A549 (cell line): ENCODE results near the gene COQ7. TPM values are rescaled to one million over a fixed set of nuclear protein-coding genes. Genes with fewer than 3 reads are reported as not detected.
A peak's percentile ranks its signal among the peaks of the same experiment; 100 is the strongest.

Source experiments
- ATAC-seq, 2 experiments: fragments of 200-7000 bp in 1 of 2; fragments of >200 bp in 1 of 2; cut with Nextera tagmentation in 1 of 2; cut with Tn5 transposase in 1 of 2; 3 replicates each; pipeline versions ENCODE4 v1.8.0 to v1.9.1; 2018 to 2020; ENCODE audit warnings: mild to moderate bottlenecking in 1 of 2, moderate library complexity in 1 of 2
- CTCF ChIA-PET: fragments of 300-600 bp; sonication (Branson Sonifier 250); formaldehyde crosslinking; extraction: SDS; loops from one replicate; lab custom pipeline; 2021; ENCODE audit warnings: antibody characterized with exemption, inconsistent platforms; lab: Yijun Ruan, JAX
- POLR2A ChIA-PET: fragments of 350-600 bp; formaldehyde crosslinking; extraction: SDS; loops from one replicate; lab custom pipeline; 2021; ENCODE audit warnings: antibody characterized with exemption, inconsistent platforms; lab: Yijun Ruan, JAX
- DNase-seq, 2 experiments: peaks; one replicate each; pipeline versions ENCODE4 v3.0.0 to v3.0.0-alpha.2; 2011 to 2016; ENCODE audit warnings: low read depth in 1 of 2, low spot score in 1 of 2
- FAIRE-seq: peaks from 2 replicates; lab custom pipeline; 2011; peaks lifted over from hg19 to GRCh38; lab: Jason Lieb, UNC
- H3K27ac ChIP-seq, 2 experiments: fragments of >200 bp; sonication (Bioruptor Twin); formaldehyde crosslinking; 3 replicates each; pipeline ENCODE4 v1.5.1; 2016 to 2017
- H3K4me1 ChIP-seq: fragments of >200 bp; sonication (Bioruptor Twin); formaldehyde crosslinking; 3 replicates; pipeline ENCODE4 v1.6.1; 2016
- H3K4me2 ChIP-seq: fragments of >200 bp; sonication (Bioruptor Twin); formaldehyde crosslinking; 3 replicates; pipeline ENCODE4 v1.6.1; 2016
- H3K4me3 ChIP-seq: fragments of >200 bp; sonication (Bioruptor Twin); formaldehyde crosslinking; 3 replicates; pipeline ENCODE4 v1.5.1; 2016
- H3K9me3 ChIP-seq: fragments of >200 bp; sonication (Bioruptor Twin); formaldehyde crosslinking; 3 replicates; pipeline ENCODE4 v1.6.1; 2016
- CEBPB ChIP-seq, 2 experiments: fragments of >200 bp in 1 of 2; sonication (Bioruptor Twin) in 1 of 2; formaldehyde crosslinking in 1 of 2; IDR thresholded peaks; 2 replicates each; pipeline ENCODE4 v1.6.1; 2012 to 2016
- CHD4 ChIP-seq: fragments of 200-600 bp; sonication (generic); IDR thresholded peaks from 2 replicates; pipeline ENCODE4 v1.6.1; 2016; ENCODE audit warnings: antibody characterized with exemption, mild to moderate bottlenecking, borderline replicate concordance
- FOSL2 ChIP-seq, 2 experiments: fragments of 450-650 bp in 1 of 2; fragments of >200 bp in 1 of 2; sonication (Bioruptor Twin) in 1 of 2; formaldehyde crosslinking; IDR thresholded peaks; 2 replicates each; pipeline versions ENCODE4 v1.5.0 to v1.6.1; 2016 to 2020; ENCODE audit warnings: mild to moderate bottlenecking in 1 of 2, moderate library complexity in 1 of 2
- FOXS1 ChIP-seq: fragments of 250-450 bp; sonication (Bioruptor Pico); IDR thresholded peaks from 2 replicates; pipeline ENCODE4 v1.5.0; 2020; ENCODE audit warnings: mild to moderate bottlenecking, moderate library complexity
- GATA3 ChIP-seq: IDR thresholded peaks from 2 replicates; pipeline ENCODE4 v1.6.1; 2012; ENCODE audit warnings: borderline replicate concordance
- HOXB5 ChIP-seq: fragments of 250-450 bp; sonication (Bioruptor Pico); IDR thresholded peaks from 2 replicates; pipeline ENCODE4 v1.5.0; 2020; ENCODE audit warnings: mild to moderate bottlenecking, moderate library complexity
- KDM1A ChIP-seq: fragments of 200-600 bp; sonication (generic); IDR thresholded peaks from 2 replicates; pipeline ENCODE4 v1.6.1; 2016; ENCODE audit warnings: low read depth, mild to moderate bottlenecking
- KDM5A ChIP-seq: fragments of 200-600 bp; sonication (generic); IDR thresholded peaks from 2 replicates; pipeline ENCODE4 v1.6.1; 2016; ENCODE audit warnings: antibody characterized with exemption, mild to moderate bottlenecking
- MAFK ChIP-seq: fragments of 450-650 bp; IDR thresholded peaks from 2 replicates; pipeline ENCODE4 v1.6.1; 2014; ENCODE audit not compliant: partially characterized antibody
- MAZ ChIP-seq: fragments of 150-350 bp; IDR thresholded peaks from 2 replicates; pipeline ENCODE4 v1.6.1; 2014; ENCODE audit warnings: antibody characterized with exemption, low read depth, low read length, borderline replicate concordance
- NFE2L2 ChIP-seq: fragments of 150-350 bp; conservative IDR thresholded peaks from 2 replicates; pipeline ENCODE4 v1.6.1; 2014; ENCODE audit warnings: low read length
- PHF8 ChIP-seq: fragments of 200-600 bp; sonication (generic); IDR thresholded peaks from 2 replicates; pipeline ENCODE4 v1.6.1; 2016; ENCODE audit warnings: low read depth, mild to moderate bottlenecking, antibody characterized with exemption, moderate library complexity, borderline replicate concordance
- POLR2A ChIP-seq: IDR thresholded peaks from 2 replicates; pipeline ENCODE4 v1.6.1; 2012; ENCODE audit warnings: mild to moderate bottlenecking, low read length
- RAD21 ChIP-seq, 2 experiments: fragments of >200 bp in 1 of 2; sonication (Bioruptor Twin) in 1 of 2; formaldehyde crosslinking in 1 of 2; IDR thresholded peaks in 1 of 2; conservative IDR thresholded peaks in 1 of 2; 2 replicates in 1 of 2; 3 replicates in 1 of 2; pipeline ENCODE4 v1.6.1; 2012 to 2018; ENCODE audit warnings: inconsistent platforms in 1 of 2
- RARB ChIP-seq: fragments of 250-450 bp; sonication (Bioruptor Pico); IDR thresholded peaks from 2 replicates; pipeline ENCODE4 v1.8.0; 2021; ENCODE audit warnings: mild to moderate bottlenecking, moderate library complexity
- RCOR1 ChIP-seq: fragments of 150-350 bp; IDR thresholded peaks from 2 replicates; pipeline ENCODE4 v1.6.1; 2014; ENCODE audit warnings: antibody characterized with exemption, low read length, low read depth
- RNF2 ChIP-seq: fragments of 200-600 bp; sonication (generic); IDR thresholded peaks from 2 replicates; pipeline ENCODE4 v1.6.1; 2016; ENCODE audit warnings: low read depth, mild to moderate bottlenecking, antibody characterized with exemption, moderate library complexity, borderline replicate concordance
- SMC3 ChIP-seq: fragments of >200 bp; sonication (Bioruptor Twin); formaldehyde crosslinking; IDR thresholded peaks from 3 replicates; pipeline ENCODE4 v1.6.1; 2018; ENCODE audit warnings: inconsistent platforms
- WGBS: methylation state at CpG from one replicate; pipeline ENCODE4 v1.1.6; 2017; ENCODE audit errors: missing lambda C conversion rate; 5-methylcytosine and 5-hydroxymethylcytosine counted together
- polyA plus RNA-seq, 4 experiments: library from polyadenylated mRNA; depleted of rRNA in 3 of 4; stranded (reverse); fragments of >200 nt; fragmentation: RNase III in 1 of 4; extraction: RNeasy Plus Mini Kit Qiagen cat#74134 plus additional on column Dnase treatment in 1 of 4; gene quantifications; 2 replicates in 3 of 4; 3 replicates in 1 of 4; pipeline ENCODE4 v1.2.3, GENCODE V29; 2011 to 2017
- TF ChIP-seq, protein P1 (sequence below): fragments of 250-450 bp; sonication (Bioruptor Pico); IDR thresholded peaks from 2 replicates; pipeline ENCODE4 v1.5.0; 2021; ENCODE audit warnings: mild to moderate bottlenecking, moderate library complexity, borderline replicate concordance
- TF ChIP-seq, protein P2 (sequence below): fragments of >200 bp; sonication (Bioruptor Twin); formaldehyde crosslinking; IDR thresholded peaks from 2 replicates; pipeline ENCODE4 v1.6.1; 2016
- TF ChIP-seq, protein P3 (sequence below): IDR thresholded peaks from 2 replicates; pipeline ENCODE4 v1.6.1; 2012

The COQ7 gene
- polyA plus RNA-seq, 2 of the 4 experiments (the other 2 are of a cell fraction): 16.3 to 23.8 TPM

DNA sequence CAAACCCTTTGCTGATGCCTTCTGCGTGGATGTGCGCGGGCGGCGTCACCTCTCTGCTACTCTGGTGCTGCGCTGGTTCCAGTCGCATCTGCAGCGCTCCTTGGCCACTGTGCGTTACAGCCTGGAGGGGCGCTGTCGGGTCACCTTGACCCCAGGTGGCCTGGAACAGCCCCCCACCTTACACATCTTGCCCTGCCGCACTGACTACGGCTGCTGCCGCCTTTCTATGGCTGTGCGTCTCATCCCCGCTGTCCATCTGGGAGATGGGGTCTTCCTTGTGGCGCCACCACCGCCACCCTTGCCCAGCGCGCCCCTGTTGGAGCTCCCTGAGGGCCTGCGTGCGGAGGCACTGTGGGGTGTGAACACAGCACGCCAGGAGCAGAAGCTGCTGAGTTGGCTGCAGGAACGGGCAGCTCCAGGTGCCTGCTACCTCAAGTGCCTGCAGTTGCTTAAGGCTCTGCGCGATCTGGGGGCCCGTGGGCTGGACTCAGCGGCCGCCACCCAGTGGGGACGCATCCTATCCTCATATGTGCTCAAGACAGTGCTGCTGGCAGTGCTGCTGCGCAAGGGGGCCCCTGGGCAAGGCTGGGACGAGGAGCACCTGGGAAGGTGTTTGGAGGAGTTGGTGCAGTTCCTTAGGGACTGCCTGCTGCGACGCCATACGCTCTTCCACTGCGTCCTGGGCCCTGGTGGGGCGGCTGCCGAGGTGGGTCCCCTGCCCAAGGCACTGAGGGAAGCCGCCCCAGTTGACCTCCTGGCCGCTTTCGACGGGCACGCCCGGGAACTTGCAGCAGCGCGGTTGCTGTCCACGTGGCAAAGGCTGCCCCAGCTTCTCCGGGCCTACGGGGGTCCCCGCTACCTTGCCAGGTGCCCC is 48.0 kb downstream of the COQ7 start:
- no peaks in the 10 kb centered on the region for H3K9me3 ChIP-seq
- no peak for DNase-seq
- 91% methylated on average over 46 of the region's 50 CpGs for WGBS
- TF ChIP-seq SMC3 (no peak), KDM5A (no peak), MAZ (no peak), POLR2A (no peak), RCOR1 (no peak), RNF2 (no peak), PHF8 (no peak), KDM1A (no peak), RARB (CRISPR knock-in tag) (no peak)
- TF ChIP-seq, protein P1, sequence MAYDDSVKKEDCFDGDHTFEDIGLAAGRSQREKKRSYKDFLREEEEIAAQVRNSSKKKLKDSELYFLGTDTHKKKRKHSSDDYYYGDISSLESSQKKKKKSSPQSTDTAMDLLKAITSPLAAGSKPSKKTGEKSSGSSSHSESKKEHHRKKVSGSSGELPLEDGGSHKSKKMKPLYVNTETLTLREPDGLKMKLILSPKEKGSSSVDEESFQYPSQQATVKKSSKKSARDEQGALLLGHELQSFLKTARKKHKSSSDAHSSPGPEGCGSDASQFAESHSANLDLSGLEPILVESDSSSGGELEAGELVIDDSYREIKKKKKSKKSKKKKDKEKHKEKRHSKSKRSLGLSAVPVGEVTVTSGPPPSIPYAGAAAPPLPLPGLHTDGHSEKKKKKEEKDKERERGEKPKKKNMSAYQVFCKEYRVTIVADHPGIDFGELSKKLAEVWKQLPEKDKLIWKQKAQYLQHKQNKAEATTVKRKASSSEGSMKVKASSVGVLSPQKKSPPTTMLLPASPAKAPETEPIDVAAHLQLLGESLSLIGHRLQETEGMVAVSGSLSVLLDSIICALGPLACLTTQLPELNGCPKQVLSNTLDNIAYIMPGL: no peak
- TF ChIP-seq, protein P2, sequence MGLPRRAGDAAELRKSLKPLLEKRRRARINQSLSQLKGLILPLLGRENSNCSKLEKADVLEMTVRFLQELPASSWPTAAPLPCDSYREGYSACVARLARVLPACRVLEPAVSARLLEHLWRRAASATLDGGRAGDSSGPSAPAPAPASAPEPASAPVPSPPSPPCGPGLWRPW: no peak
- TF ChIP-seq, all 56 proteins: peak for 0
- FAIRE-seq (no peak), ATAC-seq (no peak)
- H3K4me2 ChIP-seq: peak overlapping the region; percentile 85
- peaks cover 83% of the 10 kb centered on the region for H3K4me1 ChIP-seq
- H3K4me3 ChIP-seq: peak overlapping the region; percentile 67
- H3K27ac ChIP-seq: peak overlapping the region; percentile 92 to 96; a peak in 4 of 6 replicates
- ChIA-PET CTCF (interaction anchor here (0.5 to 12.5 kb wide), 7 partner anchors 9 to 381 kb away, joined by 3 to 114 read pairs (median 4); no protein-coding TSS in a partner anchor), POLR2A (no interaction called here)

DNA sequence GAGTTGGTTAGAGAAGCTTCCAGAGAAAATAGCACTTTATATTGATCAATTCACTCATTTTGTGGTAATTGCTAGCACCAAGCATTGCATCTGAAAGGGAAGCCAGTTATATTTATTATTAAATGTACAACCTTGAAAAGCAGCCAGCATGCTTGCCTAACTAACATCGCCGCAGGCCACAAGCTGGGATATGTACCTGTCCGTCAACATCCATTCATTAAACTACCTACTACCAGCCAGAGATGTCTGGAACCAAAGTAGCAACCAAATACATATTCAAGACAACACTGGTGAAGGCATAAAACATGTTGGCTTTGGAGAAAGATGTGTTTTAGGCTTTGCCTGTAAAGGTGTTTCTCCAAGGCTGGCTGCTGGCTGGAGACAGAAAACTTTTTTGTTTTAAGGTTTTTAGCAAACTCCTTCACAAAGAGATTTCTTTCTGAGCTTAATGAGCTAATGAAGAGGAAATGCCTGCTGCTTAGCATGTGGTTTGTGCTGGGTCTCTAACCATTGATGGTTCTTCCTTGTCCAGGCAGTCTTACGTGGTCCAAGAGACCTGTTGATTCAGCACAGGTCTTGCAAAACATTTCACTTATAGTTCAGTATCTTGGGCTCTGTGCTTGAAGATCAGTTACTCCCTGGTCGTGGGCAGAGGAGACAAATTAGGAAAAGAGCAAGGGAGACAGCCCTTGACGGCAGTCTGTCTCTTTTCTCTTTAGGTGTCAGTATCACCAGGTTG is 49.5 kb downstream of the COQ7 start:
- Histone ChIP-seq H3K9me3 (no peaks in the 10 kb centered on the region), H3K4me3 (no peak overlapping the region; the same call in 2 of the 3 replicates)
- no peak for DNase-seq
- no peak for ATAC-seq
- POLR2A ChIA-PET: interaction anchor here (0.7 to 2.6 kb wide), 3 partner anchors 20 to 30 kb away, joined by 3 to 8 read pairs (median 6); no protein-coding TSS in a partner anchor
- peak in 1 of 2 experiments; percentile 30; a peak in 1 of 4 replicates for TF ChIP-seq CEBPB (IDR thresholded peaks at IDR 0.05)
- TF ChIP-seq FOXS1 (CRISPR knock-in tag): no peak
- TF ChIP-seq, all 56 proteins: peak for 1
- 49% methylated on average over 6 of the region's 6 CpGs for WGBS
- H3K4me2 ChIP-seq: peak overlapping the region; percentile 85
- no peak for FAIRE-seq
- H3K4me1 ChIP-seq: peaks cover 85% of the 10 kb centered on the region
- CTCF ChIA-PET: interaction anchor here (0.8 to 5.6 kb wide), 9 partner anchors 11 to 259 kb away, joined by 3 to 33 read pairs (median 3); no protein-coding TSS in a partner anchor
- peak overlapping the region; percentile 90 for H3K27ac ChIP-seq

DNA sequence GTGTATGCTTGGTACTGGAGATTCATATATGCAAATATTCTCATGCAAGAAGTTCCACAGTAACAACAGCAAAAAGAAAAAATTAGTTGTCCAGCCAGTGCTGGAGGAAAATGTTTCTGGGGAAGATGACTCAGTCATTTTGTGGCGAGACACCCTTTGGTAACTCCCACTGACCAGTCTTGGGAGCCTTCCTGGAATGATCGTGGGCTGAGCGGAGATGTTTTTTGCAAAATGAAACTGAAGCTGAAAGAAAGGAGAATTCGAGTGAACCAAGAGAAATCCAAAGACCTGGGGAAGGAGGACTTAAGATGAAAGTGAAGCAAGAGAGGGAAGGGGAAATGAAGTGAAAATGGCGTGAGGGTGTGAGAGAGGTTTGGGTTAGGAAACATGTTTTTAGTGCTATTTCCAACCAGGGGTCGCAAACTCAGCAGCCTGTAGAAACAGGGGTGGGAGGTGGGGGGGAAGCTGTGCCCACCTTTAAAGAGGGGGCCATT is 51.6 kb downstream of the COQ7 start:
- DNase-seq (peak; percentile 71 to 82), FAIRE-seq (peak; percentile 13), ATAC-seq (peak in 1 of 2 experiments; percentile 45; a peak in 3 of 6 replicates)
- Histone ChIP-seq H3K27ac (peak overlapping the region; percentile 90), H3K4me3 (peak overlapping the region; percentile 24), H3K4me1 (peaks cover 91% of the 10 kb centered on the region), H3K9me3 (no peaks in the 10 kb centered on the region), H3K4me2 (peak overlapping the region; percentile 85)
- 1% methylated on average over 6 of the region's 6 CpGs for WGBS
- ChIA-PET CTCF (interaction anchor here (0.6 to 5.6 kb wide), 7 partner anchors 10 to 136 kb away, joined by 3 to 33 read pairs (median 5); partner anchors contain the start of gene TMC7), POLR2A (interaction anchor here (0.9 to 2.6 kb wide), 3 partner anchors 18 to 24 kb away, joined by 3 to 8 read pairs (median 5); no protein-coding TSS in a partner anchor)
- TF ChIP-seq RAD21 (conservative IDR thresholded peaks at IDR 0.05 in 1 of 2, IDR thresholded peaks at IDR 0.05 in 1 of 2) (0 out of 5 replicates have a peak, but pooled peaks of 1 of the 2 experiments have one; percentile 4), HOXB5 (CRISPR knock-in tag) (no peak), MAFK (peak; percentile 85), CHD4 (no peak), FOSL2 (IDR thresholded peaks at IDR 0.05) (no peak; the same call in 1 of the 2 replicates), FOSL2 (CRISPR knock-in tag; IDR thresholded peaks at IDR 0.05) (peak; percentile 81), NFE2L2 (0 out of 2 replicates have a peak, but pooled peaks have one; percentile 6), GATA3 (no peak)
- TF ChIP-seq, protein P3, sequence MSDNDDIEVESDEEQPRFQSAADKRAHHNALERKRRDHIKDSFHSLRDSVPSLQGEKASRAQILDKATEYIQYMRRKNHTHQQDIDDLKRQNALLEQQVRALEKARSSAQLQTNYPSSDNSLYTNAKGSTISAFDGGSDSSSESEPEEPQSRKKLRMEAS: peak; percentile 51; the same call in 1 of the 2 replicates
